Measurements from ENCODE around the gene LINGO1.
A peak's percentile ranks its signal among the peaks of the same experiment; 100 is the strongest.

LINGO1 gene

DNA sequence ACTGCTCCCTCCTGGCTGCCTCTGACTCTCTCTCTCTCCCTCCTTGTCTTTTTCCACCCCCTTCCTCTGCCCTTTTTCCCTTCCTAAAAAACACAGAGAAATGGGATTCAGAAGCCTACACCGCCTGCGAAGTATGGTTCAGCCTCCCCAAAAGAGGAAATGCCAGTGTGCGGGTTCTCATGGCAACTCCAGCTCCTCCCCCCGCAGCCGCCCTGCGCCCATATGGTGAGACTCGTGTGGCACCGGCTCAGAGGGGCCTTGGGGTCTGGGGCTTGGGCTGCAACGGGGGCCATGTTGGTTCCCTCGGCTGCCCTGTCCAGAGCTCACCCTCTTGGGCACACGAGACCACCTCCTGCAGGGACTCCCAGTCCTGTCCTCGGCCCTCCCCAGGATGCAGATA is 23.6 kb upstream of the LINGO1 start:
- DNase-seq, result no peak

DNA sequence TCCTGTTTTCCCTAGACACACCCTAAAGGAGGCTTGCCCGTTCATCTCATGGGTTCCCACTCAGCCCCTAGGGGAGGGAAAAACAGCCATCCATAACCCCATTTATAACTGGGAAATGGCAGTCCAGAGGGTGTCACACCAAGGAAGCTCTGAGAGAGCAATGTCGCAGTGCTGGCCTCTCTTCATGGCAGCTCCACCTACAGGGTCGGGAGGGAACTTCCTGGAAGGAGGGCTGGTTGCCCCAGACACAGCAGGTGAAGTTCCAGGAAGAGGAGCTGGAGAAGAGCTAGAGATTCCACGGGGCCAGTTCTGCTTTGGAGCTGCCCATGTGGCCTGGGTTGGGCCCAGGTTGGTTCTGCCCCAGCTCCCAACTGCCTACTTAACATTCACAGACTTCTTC is 22.3 kb upstream of the LINGO1 start:
- DNase-seq, result no peak

DNA sequence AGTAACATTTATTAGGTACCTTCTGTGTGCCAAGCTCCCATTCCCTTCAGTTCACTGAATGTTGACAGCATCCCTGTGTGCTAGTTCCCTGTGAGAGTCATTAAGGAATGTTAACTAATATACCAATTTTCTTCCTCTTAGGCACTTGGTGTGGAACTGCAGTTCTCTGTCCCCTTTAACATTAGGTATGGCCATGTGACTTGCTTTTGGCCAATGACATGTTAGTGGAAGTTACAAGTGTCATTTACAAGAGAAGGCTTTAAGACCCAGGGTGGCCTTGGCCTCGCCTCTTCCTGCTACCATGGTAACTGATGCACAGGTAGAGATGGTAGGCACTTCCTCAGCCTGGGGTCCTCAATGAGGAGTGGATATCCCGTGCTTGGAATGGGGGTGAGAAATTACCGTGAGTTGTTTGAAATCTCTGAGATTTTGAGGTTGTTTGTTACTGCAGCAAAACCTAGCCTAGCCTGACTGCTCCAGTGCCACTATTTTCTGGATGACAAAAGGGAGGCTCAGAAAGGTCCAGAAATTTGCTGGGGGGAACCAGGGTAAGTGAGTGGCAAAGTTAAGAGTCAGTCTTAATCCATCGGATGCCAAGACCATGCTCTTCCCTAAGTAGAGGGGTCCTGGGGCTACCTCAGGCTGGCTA is 21.2 kb upstream of the LINGO1 start:
- no peak for DNase-seq

DNA sequence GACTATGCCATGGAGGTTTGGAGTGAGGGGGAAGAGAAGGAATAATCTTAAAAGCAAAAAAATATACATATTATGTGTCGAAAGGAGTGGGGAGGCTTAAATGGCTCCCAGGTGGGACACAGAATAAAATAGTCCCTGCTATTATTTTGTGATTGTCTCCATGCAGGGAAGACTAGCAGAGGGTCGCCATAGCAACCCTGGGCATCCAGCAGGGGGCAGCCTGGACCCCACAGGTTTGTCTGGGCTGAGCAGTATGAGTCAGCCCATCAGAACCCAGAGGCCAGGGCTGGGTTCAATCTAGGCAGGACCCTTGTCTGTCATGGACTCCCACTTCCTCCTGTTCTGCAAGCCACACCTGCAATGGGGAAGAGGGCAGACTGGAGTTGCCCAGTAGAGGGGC is 17.6 kb upstream of the LINGO1 start:
- DNase-seq, result no peak

DNA sequence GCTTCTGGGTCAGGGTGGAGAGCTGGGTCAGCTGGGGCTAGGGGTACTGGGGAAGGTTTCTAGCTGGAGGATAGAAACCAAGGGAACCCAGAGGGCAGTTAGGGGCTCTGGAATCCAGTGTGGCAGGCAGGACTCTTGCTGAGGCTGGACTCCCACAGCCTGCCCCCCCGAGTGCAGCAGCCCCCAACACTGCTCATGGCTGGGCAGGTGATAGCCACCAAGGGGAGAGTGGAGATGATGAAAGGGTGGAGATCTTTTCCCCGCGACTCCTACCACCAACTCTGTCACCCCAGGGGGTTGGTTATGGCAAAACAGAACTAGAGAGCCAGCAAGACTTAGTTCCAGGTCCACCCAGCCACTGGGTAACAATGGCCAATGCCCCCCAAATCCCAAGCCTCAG is 16.9 kb upstream of the LINGO1 start:
- DNase-seq, result no peak

DNA sequence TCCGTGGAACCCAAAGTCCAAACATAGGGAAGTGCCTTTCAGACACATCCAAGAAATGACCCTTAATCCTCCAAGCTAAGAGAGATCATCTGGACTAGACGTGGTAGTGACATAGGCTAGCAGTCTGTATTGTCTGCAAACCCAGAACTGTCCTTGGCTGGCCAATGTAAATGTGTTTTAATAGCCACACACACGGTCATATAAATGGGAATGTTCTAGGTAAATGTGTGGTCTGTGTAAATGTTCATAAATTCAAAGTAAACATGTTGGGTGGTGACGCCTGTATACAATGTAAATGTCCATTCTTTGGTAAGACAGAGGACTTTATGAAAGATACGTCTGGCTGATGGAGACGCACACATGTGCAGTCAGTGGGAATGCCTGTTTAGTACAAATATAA is 16.3 kb upstream of the LINGO1 start:
- no peak for DNase-seq

DNA sequence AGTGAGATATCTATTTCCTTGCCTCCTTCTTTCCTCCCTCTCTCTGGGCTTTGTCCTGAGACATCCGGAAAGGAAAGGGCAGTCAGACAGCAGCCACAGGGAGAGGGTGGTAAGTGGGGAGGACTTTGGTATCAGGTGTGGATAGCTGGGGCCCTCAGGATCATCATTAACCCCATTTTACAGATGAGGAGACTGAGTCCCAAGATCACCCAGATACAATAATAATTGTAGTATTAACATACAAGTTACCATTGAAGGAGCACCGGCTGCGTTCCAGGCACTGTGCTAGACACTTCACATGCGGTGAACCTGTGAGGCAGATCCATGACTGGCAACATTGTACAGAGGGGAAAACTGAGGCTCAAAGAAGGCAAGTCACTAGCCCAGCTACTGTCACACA is 15.2 kb upstream of the LINGO1 start:
- DNase-seq, result no peak

DNA sequence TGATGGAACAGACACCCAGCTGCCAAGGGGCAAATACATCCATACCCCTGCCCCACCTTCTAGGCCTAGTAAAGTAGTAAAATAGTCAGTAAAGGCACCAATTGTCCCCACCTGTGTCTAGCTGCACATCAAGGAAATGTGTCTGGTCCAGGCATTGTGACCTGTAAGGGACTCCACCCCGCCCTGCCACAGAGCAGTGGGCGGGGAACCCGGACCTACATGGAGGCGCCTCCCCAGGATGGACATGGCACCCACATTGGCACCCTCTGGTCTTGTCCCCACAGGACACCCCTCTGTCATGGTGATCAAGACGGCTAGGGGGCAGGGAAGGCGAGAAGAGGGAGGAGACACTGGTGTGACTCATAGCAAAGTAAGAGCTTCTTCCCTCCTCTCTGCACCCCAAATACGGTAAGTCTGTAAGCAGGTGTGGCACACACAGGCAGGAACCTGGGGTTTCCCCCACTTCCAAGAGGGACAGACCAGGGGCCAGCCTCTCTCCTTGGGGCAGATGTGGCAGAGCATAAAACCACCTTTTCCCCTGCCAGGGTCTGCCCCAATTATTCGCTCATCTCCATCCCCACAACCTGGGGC is 13.5 kb upstream of the LINGO1 start:
- no peak for DNase-seq

DNA sequence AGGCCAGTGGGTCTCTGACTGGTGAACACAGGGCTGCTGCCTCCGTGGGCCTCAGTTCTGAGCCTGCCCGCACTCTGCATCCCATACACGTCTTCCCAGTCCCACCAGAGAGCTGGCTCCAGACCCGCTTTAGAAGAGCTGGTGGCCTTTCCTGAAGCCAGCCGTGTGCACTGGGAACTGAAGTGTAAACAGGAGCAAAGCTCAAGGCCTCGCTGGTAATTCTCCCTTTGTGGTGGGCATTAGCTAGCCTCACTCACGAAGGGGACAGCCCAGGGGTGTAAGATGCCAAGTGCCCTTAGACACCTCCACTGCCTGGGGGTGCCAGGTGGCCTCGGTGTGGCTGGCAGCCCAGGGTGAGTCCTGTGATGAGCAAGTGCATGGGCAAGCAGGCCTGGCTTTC is 12.9 kb upstream of the LINGO1 start:
- no peak for DNase-seq

DNA sequence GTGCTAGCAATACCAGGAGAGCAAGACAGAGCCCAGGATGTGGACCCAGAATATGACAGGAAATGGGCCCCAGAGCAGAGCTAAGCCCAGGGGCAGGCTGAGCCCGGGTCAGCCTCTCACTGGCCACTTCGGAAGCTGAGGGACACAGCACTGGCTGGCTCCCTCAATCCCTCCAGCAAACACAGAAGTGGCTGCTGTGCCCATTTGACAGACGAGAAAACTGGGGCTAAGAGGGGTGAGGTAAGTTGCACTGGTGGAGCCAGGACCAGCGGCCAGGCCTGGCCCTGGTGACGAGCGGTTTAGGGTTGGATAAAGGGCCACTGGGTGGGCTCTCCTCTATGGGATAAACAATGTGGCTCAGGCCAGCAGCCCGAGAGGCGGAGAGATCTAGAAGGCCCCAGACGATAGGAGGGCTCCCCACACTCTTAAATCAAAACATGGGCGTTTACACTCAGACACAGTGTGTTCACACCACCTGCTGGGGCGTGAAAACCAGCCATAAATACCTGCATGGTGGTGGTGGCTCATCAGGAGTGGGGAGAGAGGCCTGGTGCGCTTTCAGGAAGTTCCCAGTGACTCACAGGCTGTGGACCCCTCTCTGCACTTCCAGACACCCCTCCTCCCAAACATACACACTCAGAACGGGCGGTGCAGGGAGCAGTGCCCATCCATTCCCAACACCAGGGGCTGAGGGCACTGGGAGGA is 12.0 kb upstream of the LINGO1 start:
- no peak for DNase-seq

DNA sequence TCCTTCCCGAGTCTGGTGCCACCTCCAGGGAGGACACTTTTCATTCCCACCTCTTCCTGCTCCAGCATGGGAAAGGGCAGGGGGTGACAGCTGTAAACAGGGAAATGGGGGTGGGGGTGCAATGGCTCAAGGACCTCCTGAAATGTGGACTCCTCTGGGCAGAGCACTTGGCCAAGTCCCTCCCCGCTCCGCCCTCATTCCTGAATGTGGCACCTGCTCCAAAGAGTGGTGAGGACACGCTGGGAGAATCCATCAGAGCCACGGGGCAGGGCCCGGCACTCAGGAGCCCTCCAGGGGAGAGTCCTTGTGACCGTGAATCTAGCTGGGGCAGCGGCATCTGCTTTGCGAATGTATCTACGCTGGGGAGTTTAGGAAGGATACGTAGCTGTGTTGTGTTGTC is 11.1 kb upstream of the LINGO1 start:
- no peak for DNase-seq

DNA sequence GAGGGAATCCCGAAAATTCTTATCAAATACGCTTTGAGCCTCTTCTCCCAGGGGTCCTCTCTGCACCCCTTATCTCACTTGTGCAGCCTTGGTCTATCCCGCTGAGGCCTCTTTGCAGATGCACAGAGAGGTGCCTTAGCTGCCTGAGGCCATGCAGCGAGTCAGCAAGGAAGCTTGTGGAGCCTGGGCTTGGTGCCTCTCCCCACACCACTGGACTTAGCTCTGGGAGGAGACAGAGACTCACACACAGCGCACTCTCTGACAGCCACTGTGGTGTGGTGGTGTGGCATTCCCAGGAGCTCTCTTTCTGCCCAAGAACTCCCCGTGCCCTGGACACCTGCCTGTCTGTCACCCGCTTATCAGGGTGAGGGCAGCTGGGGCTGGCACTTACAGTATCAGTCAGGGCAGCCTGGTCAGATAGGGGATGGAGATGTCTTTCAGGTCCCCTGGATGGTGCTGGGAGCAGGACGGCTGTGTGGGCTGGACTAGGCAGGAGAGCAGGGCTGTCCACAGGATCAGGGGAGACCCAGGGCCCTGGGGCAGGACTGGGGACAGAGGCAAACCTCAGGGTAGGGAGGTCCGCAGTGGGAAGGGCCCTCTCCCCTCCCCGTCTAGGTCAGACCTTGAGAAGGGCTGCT is 10.2 kb upstream of the LINGO1 start:
- DNase-seq, result no peak

DNA sequence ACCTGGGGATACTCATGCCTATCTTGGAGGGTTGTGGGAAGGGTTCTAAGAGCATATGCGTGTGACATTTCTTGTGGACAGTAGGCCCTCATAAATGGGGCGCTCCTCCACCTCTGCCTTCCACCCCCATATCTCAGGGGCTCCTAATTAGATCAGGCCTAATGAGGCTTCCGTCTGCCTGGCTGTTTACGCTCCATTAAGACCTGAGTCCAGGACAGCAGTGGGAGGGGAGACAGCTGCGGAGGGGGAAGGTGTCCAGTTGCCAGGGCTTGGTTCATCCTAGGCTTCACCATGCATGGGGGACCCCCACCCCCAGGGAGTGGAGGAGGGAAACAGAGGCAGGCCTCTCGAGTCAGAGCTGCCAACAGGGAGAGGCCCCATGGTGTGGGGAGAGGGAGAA is 9.3 kb upstream of the LINGO1 start:
- no peak for DNase-seq

DNA sequence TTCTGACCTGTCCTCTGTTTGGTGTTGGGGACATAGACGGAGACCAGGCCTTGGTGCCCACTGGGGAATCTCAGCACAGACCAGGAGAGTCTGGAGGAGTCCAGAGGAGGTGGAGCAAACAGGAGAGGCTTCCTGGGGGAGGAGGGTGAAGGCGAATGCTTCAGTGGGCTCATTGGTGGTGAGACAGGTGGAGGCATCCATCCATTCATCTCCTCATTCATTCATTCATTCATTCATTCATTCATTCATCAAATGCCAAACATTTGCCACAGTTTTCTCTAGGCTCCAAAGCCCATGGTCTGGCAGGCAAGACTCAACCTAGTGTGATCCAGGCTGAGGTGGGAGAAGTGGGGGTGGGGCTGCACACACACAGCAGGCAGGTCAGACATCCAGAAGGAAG is 7.9 kb upstream of the LINGO1 start:
- no peak for DNase-seq

DNA sequence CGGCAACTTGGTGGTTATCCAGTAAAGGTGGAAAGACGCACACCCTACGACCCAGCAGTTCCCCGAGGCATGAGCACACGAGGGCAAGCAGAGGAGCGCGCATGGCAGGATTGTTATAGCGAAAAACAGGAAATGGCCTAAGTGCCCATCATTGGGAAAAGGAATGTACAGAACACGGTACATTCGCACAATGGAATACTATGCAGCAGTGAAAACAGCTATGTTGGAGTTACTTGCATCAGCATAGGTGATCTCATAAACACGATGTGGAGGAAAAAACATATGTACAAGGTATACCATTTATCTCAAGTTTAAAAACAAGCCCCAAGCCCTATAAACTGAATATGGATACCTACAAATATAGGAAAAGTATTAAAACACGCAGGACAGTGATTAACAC is 6.7 kb upstream of the LINGO1 start:
- no peak for DNase-seq

DNA sequence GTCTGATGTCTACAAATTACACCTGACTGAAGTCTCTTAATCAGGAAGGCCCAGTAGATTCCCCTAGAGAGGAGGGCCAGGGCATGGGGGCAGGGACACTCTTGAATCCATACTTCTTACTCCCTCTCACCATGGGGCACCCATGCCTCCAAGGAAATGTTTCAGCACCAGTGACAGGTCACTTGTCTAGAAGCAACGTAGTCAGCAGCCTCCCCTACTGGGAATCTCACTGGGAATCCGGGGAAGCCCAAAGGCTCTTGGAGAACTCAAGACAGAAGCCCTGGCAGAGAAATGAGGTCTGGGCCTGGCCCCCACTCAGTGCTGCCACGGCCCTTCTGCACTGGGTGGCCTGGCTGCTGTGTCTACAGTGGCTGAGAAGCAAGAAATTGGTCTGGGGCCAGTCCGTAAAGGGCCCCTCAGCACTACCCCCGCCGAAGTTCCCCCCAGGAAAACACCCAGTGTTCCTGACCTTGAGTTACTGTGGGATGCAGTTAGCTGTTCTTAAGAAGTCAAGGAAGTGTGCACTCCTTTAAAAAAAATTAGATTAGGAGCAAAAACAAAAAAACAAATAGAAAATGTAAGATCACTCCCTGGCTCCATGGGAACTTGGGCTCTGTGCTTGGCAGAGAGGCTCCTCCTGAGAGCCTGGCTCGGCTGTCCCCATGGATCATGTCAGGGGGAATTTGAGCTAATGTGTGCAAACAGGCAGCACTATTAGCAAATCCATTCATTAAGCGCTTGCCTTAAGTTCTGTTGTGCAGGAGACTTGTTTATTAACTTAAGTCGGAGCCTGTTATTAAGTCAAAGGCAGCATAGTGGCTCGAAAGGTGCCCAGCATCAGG is 5.4 kb upstream of the LINGO1 start:
- DNase-seq, result no peak

DNA sequence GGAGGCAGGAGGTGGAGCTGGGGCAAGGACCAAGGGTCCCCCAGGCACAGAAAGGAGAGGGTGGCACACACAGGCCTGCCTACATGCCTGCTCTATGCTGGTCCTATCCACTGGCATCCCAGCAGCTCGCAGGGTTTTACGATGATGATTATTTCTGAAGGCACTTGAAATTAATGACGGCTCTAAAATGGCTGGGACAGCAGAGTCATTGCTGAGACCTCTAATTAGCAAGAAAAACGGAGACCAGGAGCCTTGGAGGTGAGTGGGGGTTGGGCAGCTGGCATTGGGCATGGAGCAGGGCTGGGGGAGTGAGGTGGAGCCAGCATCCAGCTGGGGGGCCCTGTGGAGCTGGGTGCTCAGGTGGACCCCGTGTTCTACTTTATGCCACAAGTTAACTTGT is 3.5 kb upstream of the LINGO1 start:
- DNase-seq, result no peak

DNA sequence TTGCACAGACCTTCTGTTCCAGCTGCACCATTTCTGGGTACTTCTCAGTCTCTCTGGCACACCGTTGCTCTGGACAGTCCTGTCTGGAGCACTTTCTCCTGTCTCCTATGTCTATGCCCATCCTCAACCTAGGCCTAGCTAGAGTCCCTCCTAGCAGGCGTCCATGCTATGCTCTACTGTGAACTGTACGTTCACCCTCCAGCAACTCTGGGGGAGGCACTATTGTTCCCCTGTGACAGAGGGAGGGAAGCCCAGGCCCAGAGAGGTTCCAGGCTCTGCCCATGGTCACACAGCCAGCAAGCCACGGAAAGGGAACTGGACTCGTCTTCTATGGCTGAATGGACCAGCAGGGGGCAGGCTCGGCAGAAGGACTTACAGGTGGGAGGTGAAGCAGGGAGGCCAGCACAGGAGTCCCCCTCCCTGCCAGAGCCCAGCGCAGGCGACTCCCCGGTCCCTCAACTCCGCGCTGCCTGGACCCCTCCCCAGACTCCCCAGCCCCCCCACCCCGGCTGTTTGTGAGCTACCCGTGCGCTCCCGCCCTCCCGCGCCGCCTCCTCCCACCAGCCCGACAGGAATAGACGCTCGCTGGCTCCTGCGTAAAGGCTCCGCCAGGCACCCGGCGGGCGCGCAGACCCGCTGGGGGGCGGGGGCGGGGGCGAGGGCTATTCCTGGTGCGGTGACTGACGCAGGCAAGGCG is 1.7 kb upstream of the LINGO1 start:
- peak; percentile 42 for DNase-seq

DNA sequence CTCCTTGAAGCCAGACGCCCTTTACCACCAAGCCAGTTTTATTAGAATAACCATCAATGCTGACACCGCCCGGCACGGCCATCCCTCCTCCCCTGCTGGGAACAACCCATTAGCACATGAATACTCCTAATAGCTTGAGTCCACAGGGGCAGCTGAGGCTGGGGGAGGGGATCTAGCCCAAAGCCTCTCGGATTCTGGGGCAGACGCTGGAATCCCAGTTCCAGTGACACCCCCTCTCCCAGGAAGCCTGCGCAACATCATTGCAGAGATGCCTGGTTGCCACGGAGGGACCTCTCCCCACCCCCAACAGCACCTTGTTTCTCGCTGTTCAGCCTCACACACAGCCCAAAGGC is 1.2 kb upstream of the LINGO1 start:
- DNase-seq, result no peak

DNA sequence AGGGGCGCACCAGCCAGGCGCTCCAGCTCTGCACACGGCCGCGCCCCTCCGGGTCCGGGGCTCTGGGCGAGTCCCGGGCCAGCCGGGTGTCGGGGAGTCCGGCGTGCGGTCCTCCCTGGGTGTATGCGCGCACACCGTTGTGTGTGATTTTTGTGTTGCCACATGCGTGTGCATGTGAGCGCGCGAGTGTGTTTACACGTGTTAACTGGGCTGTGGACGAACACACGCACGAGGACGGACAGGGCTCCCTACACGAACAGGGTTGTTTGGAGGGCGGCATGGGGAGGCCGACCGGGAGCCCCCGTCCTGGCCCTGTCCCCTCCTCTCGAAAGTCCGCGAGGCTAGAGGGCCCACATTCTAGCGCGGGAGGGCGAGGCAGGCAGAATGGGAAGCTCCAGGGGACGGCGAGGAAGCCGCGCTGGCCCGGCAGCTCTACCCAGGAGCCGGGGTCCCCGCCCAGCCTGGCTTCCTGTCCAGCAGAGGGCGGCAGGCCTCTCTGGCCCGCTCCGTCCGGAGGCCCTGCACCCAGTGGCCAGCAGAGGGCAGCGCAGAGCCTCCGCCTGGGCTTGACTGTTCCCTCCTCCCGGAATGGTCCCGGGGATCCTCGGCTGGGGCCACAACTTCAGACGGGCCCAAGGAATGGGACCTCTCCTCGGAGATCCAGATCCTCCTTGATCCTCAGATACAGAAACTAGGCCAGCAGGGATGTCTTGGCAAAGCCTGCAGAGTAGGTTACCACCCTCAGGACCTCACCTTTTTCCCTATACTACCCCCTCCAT is 611 bp upstream of the LINGO1 start:
- peak; percentile 50 for DNase-seq

DNA sequence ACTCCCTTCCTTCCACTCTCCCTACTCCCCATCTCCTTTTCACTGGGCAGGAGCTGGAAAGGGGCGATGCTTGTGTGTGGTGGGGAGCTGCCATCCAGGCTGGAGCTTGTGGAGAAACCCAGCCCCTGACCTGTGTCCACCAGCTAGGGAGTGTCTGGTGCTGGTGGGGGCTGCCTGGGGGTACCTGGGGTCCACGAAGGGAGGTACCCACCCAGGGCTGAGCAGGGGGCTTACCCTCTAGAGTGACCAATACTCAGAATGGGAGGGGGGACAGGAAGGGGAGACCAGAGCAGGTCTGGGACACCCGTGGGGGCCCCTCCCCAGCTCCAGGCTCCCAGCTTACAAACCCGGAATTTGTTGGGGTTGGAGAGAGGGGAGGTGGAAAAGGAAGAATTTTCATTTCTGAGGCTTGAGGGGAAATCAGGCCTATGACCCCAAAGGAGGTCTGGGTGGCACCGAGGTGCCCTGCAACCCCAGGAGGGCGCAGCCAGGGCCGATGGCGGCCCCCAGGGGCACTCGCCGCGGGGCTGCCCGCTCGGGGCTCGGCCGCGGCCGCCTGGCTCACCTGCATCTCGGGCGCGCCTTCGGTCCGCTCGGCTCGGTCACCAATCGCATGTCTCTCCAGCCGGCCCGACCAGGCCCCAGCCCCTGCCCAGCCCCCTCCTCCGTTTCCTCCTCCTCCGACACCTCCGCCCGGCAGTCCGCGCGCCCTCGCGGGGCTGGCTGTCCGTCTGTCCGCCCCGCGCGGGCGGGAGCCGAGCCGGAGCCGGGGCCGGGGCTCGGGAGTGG is 773 bp downstream of the LINGO1 start:
- no peak for DNase-seq

All from kidney glomerular epithelial cell (primary cell).